ENCODE results near the gene DCAF4L1. TPM values are rescaled to one million over a fixed set of nuclear protein-coding genes. Genes with fewer than 3 reads are reported as not detected.

Gene DCAF4L1
- total RNA-seq, 1 experiment from 2014 or later: 0.36 TPM

- BruUV-seq (replicated peaks): no TSS peak
- TF ChIP-seq CTCF (IDR thresholded peaks at IDR 0.05; ENCODE audit: insufficient read depth in 1 of 2, low read depth in 1 of 2, low read length in 1 of 2, severe bottlenecking in 1 of 2, unreplicated experiment in 1 of 2): no peak
- Mint-ChIP-seq H3K36me3 (ENCODE audit: insufficient read depth, unreplicated experiment) (peaks cover 55% of the 10 kb centered on the region), H3K4me1 (ENCODE audit: low read depth, unreplicated experiment) (no peaks in the 10 kb centered on the region), H3K9me3 (ENCODE audit: unreplicated experiment) (no peaks in the 10 kb centered on the region), H3K27me3 (ENCODE audit: insufficient read depth, unreplicated experiment) (no peaks in the 10 kb centered on the region), H3K4me3 (ENCODE audit: unreplicated experiment) (no peak overlapping the region), H3K27ac (ENCODE audit: unreplicated experiment) (no peak overlapping the region)
- no peak for DNase-seq
- H3K4me1 ChIP-seq: no peaks in the 10 kb centered on the region
- H3K9me3 ChIP-seq: no peaks in the 10 kb centered on the region
- H3K27me3 ChIP-seq (replicated peaks; ENCODE audit: control insufficient read depth, insufficient read depth, low read length): no peaks in the 10 kb centered on the region
- POLR2A ChIA-PET: no interaction called here
- CTCF ChIA-PET: no interaction called here
- H3K36me3 ChIP-seq (ENCODE audit: control insufficient read depth, insufficient read depth, low read length): no peaks in the 10 kb centered on the region
- no peak overlapping the region for H3K4me3 ChIP-seq (ENCODE audit: low read depth, low read length)
- intact Hi-C loops (cut with micrococcal nuclease; ENCODE audit: unreplicated experiment): no loop called here
Measured at GRCh38 chr4:41944089-41944488, 37.5 kb upstream of the DCAF4L1 start.

- Mint-ChIP-seq H3K4me3 (ENCODE audit: unreplicated experiment) (no peak overlapping the region), H3K27ac (ENCODE audit: unreplicated experiment) (no peak overlapping the region), H3K27me3 (ENCODE audit: insufficient read depth, unreplicated experiment) (no peaks in the 10 kb centered on the region), H3K4me1 (ENCODE audit: low read depth, unreplicated experiment) (no peaks in the 10 kb centered on the region), H3K9me3 (ENCODE audit: unreplicated experiment) (no peaks in the 10 kb centered on the region), H3K36me3 (ENCODE audit: insufficient read depth, unreplicated experiment) (peaks cover 51% of the 10 kb centered on the region)
- BruUV-seq (replicated peaks): no TSS peak
- Histone ChIP-seq H3K4me3 (ENCODE audit: low read depth, low read length) (no peak overlapping the region), H3K9me3 (no peaks in the 10 kb centered on the region), H3K36me3 (ENCODE audit: control insufficient read depth, insufficient read depth, low read length) (no peaks in the 10 kb centered on the region), H3K4me1 (no peaks in the 10 kb centered on the region), H3K27me3 (replicated peaks; ENCODE audit: control insufficient read depth, insufficient read depth, low read length) (no peaks in the 10 kb centered on the region)
- intact Hi-C loops (cut with micrococcal nuclease; ENCODE audit: unreplicated experiment): no loop called here
- CTCF ChIA-PET: no interaction called here
- no peak for DNase-seq
- no peak for TF ChIP-seq CTCF (IDR thresholded peaks at IDR 0.05; ENCODE audit: insufficient read depth in 1 of 2, low read depth in 1 of 2, low read length in 1 of 2, severe bottlenecking in 1 of 2, unreplicated experiment in 1 of 2)
- POLR2A ChIA-PET: interaction anchor here (0.6 kb wide), 1 partner anchor 8 kb away, joined by 3 read pairs; no protein-coding TSS in a partner anchor
Measured at GRCh38 chr4:41949531-41949930, 32.0 kb upstream of the DCAF4L1 start.

- no peaks in the 10 kb centered on the region for H3K4me1 Mint-ChIP-seq (ENCODE audit: low read depth, unreplicated experiment)
- POLR2A ChIA-PET: no interaction called here
- DNase-seq: no peak
- no peaks in the 10 kb centered on the region for H3K9me3 Mint-ChIP-seq (ENCODE audit: unreplicated experiment)
- Histone ChIP-seq H3K4me1 (no peaks in the 10 kb centered on the region), H3K27me3 (replicated peaks; ENCODE audit: control insufficient read depth, insufficient read depth, low read length) (no peaks in the 10 kb centered on the region), H3K9me3 (no peaks in the 10 kb centered on the region), H3K4me3 (ENCODE audit: low read depth, low read length) (no peak overlapping the region), H3K36me3 (ENCODE audit: control insufficient read depth, insufficient read depth, low read length) (no peaks in the 10 kb centered on the region)
- BruUV-seq (replicated peaks): no TSS peak
- peak; percentile 4 to 23 for TF ChIP-seq CTCF (IDR thresholded peaks at IDR 0.05; ENCODE audit: insufficient read depth in 1 of 2, low read depth in 1 of 2, low read length in 1 of 2, severe bottlenecking in 1 of 2, unreplicated experiment in 1 of 2)
- no peak overlapping the region for H3K4me3 Mint-ChIP-seq (ENCODE audit: unreplicated experiment)
- peaks cover 20% of the 10 kb centered on the region for H3K36me3 Mint-ChIP-seq (ENCODE audit: insufficient read depth, unreplicated experiment)
- CTCF ChIA-PET: interaction anchor here (0.7 kb wide), 1 partner anchor 264 kb away, joined by 5 read pairs; no protein-coding TSS in a partner anchor
- H3K27me3 Mint-ChIP-seq (ENCODE audit: insufficient read depth, unreplicated experiment): no peaks in the 10 kb centered on the region
- intact Hi-C loops (cut with micrococcal nuclease; ENCODE audit: unreplicated experiment): no loop called here
- H3K27ac Mint-ChIP-seq (ENCODE audit: unreplicated experiment): no peak overlapping the region
Measured at GRCh38 chr4:41957634-41958033, 23.9 kb upstream of the DCAF4L1 start.
